Amniotic stem cell (primary cell): Measurements from ENCODE around the gene YTHDC2.
"Not testable (repeated sequence)": the region's sequence is repeated elsewhere in the genome, so short reads cannot be mapped to it uniquely, and the experiment has no call there.

Source experiments
- DNase-seq: peaks from one replicate; lab custom pipeline; 2025; lab: John Stamatoyannopoulos, UW

YTHDC2 gene

GRCh38 chr5:113520429-113520828 is 6.9 kb downstream of the YTHDC2 start:
- no peak for DNase-seq

- DNase-seq: no peak
Observed at GRCh38 chr5:113520899-113521298, 7.4 kb downstream of the YTHDC2 start.

DNA sequence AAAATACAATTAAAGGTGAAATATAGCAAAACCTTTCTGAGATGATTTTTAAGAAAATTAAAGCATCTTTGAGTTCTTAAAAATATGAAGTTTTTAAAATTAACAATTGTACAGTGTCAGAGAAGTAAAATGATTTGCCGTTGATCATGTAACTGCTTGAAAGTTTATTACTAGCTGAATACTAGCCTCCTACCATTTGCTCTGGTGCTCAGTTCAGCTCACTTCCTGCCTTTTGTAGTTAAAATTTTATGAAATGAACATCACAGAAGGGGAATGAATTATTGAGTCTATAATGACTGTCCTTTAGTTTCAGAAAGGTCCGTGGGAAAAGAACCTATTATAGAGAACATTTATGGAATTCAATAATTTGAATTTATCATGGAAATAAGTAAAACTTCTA is 9.7 kb downstream of the YTHDC2 start:
- no peak for DNase-seq

DNA sequence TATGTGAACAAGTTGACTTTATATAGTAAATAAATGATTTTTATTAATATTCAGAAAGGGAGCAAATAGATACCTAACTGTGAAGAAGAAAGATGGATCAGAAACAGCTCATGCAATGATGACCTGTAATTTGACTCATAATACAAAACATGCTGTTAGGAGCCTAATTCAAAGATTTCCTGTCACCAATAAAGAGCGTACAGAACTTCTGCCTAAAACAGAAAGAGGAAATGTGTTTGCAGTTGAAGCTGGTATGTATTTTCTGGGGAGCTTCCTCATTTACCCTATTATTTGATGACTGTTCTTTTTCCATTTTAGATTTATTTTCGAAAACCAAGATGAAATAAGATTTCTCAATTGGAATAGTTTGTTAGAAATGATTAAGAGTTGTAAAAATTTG is 11.4 kb downstream of the YTHDC2 start:
- DNase-seq: no peak

DNA sequence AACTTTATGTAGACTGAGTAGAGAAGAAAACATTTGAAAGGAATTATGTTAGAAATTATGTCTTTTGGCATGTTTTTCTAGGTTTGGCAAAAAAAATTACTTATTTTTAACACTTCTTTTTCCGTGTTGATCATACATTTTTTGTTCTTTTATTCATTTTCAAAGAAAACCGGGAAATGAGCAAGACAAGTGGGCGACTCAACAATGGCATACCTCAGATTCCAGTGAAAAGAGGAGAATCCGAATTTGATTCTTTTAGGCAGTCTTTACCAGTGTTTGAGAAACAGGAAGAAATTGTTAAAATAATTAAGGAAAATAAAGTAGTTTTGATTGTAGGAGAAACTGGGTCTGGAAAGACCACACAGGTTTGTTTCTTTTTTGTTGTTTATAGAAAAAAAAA is 12.9 kb downstream of the YTHDC2 start:
- no peak for DNase-seq

- no peak for DNase-seq
Observed at GRCh38 chr5:113527746-113528145, 14.3 kb downstream of the YTHDC2 start.

DNA sequence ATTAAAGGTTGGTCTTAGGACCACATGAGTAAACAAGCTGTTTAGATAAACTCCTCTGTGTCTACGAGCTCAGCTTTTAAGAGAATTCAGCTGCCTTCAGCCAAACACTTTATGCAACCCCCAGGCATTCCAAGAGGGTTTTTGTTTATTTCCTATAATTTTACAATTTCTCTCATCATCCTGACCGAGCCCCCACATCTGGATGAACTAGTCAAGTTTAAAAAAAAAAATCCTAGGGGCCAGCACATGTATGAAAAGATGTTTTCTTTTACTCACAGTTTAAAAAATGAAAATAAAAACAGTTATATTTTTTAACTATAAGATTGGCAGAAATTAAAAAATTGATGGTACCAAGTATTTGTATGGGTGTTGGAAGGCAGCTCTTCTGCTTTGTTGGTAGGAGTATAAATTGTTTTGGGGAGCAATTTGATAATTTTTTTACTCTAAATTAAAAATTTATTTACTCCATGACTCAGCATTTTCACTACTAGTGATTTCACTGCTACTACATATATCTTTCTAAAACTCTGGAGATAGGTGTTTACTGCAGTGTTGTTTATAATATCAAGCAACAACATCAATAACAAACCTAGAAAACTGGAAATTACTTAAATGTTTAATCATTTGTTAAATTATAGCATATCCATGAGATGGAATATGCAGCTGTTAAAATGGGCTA is 18.1 kb downstream of the YTHDC2 start:
- DNase-seq: no peak

DNA sequence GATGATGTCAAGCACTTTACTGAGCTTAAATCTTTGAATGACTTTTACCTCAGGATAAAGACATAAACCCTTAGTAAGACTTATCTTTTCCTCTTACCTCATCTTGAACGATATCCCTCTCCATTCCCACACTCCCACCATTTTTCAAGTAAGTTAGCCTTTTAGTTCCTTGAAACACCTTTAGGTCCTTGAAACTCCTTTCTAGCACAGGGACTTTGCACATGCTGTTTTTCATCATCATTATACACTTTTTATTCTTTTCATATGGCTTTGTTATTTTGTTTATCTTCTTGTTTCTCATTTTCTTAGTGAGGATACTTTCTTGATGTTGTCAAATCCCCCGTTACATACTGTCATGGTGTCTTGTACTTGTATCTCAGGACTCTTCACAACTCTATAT is 24.8 kb downstream of the YTHDC2 start:
- no peak for DNase-seq

- DNase-seq: peak; percentile 3
Observed at GRCh38 chr5:113546703-113547183, 33.2 kb downstream of the YTHDC2 start.

- DNase-seq: no peak
Observed at GRCh38 chr5:113548396-113548795, 34.9 kb downstream of the YTHDC2 start.

DNA sequence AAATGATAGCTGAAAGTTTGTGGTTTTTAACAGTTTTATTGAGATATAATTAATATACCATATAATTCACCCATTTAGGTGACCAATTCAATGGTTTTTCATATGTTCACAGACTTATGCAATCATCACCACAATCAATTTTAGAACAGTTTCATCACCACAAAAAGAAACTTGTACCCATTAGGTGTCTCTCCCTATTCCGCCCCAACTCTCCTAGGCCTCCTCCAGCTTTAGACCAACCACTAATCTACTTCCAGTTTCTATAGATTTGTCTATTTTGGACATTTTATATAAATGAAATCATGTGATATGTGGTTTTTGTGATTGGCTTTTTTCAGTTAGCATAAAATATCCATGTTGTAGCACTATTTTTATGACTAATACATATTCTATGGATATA is 38.6 kb downstream of the YTHDC2 start:
- DNase-seq: no peak

GRCh38 chr5:113552620-113553019 is 39.1 kb downstream of the YTHDC2 start:
- no peak for DNase-seq

DNA sequence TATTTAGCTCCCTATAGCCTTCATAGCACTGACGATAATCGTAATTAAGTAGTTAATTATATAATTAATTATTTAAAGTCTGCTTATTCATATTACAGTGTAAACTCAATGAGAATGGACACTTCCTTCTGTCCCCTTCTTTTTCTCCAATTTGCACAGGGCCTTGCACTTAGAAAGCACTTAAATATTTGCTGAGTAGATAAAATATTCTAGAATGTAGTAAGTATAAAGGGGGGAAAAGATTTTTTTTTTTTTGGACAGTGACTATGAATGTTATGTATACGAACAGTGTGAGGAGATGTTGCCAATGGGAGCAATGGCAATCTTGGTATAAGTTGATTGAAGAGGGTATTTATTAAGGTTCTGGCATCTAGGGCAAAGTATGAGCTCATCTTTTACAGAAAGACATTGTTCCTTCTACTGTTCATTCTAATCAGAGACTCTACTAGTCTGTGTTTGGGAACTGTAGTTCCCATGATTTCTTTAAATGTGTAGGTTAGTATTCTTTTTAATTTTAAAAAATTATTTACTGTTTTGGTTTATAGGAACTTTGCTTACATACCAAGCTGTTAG is 49.4 kb downstream of the YTHDC2 start:
- no peak for DNase-seq

- DNase-seq: no peak
Observed at GRCh38 chr5:113569396-113569795, 55.9 kb downstream of the YTHDC2 start.

DNA sequence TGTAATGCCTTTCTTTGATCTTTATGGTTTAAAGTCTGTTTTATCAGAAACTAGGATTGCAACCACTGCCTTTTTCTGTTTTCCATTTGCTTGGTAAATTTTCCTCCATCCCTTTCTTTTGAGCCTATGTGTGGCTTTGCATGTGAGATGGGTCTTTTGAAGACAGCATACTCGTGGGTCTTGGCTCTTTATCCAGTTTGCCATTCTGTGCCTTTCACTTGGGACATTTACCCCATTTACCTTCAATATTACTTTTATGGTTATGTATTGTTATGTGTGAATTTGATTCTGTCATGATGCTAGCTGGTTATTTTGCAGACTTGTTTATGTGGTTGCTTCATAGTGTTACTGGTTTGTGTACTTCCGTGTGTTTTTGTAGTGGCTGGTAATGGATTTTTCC is 59.2 kb downstream of the YTHDC2 start:
- DNase-seq: no peak

DNA sequence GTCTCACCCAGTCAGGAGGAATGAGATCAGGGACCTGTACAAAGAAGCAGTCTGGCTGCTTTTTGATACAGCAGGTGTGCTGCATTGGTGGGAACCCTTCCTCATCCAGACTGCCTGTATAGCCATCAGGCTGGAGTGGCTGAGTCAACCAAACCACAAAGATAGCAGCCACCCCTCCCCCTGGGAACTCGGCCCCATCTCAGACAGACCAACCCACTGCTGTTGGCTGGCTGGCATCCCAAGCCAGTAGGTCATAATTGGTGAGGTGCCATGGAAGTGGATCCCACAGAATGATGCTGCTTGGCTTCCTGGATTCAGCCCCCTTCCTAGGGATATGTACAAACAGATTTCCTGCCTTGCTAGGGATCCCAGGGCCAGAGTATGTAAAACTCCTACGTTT is 60.9 kb downstream of the YTHDC2 start:
- no peak for DNase-seq

DNA sequence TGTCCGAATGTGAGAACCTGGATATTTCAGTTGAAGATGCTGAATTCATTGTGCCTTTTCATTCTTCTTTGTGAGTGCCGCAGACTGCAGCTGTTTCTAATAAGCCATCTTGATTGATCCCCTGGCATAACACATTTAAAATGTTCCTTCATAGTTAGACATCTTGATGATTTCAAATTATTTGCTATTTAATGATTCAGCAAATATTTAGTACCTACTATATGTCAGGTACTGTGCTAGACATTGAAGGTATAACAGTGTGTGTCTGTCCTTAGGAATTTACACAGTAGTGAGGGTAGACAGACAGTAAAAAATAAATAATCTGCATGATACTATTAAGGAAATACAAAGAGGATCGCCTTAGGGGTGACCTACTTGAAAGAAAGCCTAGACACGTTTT is 61.6 kb downstream of the YTHDC2 start:
- no peak for DNase-seq

GRCh38 chr5:113578091-113578490 is 64.6 kb downstream of the YTHDC2 start:
- no peak for DNase-seq

DNA sequence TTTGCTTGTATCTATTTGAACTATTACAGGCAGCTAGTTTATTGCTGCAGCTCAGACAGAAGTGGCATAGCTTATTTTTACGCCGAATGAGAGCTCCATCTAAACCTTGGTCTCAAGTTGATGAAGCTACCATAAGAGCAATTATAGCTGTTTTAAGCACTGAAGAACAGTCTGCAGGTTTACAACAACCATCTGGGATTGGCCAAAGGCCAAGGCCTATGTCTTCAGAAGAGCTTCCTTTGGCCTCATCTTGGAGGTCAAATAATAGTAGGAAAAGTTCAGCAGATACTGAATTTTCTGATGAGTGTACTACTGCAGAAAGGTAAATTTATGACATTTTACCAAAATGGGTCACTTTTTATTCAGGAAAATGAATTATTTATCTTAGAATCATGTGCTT is 67.9 kb downstream of the YTHDC2 start:
- no peak for DNase-seq

DNA sequence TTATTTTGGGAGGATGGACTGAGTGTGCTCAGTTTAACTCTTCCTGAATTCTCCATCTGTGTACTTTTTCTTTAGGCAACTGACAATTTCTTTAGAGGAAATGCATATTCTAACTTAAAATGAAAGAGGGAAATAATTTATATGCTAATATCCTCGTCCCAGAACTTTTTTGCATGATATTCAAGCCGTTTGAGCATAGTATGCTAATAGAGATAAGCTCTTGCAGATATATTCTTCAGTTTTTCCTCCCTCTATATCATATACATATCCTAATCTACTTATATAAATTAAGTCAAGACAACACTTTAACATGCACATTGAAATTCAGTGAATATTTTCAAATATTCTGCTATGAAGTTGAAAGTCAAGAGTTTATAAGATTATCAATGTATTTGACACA is 84.7 kb downstream of the YTHDC2 start:
- no peak for DNase-seq

DNA sequence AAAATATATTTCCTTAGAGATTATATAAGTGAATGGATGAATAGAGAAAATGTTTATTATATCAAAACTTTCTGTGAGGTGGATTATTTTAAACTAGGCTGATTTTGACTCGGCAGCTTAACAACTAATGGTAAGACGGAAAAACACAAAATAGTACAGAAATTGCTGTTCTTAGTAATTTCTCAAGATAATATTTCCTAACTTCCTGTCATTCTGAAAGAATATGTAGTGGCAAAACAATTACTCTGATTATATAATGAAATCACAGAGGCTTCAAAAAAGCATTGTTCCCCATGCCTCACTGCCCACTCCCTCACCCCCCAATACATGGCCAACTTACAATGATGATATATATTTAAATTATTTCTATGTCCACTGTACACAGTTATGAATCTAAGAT is 85.4 kb downstream of the YTHDC2 start:
- no peak for DNase-seq

DNA sequence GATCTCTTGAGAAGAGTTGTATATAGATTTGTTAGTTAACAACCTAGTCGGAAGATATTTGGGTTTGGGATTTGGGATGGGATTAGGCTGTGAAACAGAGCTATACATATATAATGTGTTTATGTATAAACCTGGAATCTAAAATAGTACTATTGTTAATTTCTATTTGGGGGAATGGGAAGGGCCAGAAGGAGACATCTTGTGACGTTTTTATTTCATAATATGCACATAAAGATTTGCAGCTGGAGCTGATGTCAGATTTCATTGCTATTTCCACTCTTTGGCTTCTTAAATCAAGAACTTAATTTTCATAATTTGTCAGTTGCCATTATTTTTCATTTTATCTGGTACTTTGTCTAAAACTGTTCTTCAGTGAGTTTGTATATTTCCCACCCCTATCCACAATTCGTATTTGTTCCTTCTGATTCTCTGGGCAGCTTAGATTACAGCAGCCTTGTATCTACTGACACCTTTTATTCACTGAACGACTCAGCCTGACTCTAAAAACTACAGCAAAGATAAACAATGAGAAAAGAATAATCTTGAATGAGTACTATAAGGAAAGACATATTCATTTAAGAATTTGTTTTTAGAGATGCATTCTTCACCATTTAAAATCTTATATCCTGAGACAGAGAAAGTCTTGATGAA is 86.9 kb downstream of the YTHDC2 start:
- no peak for DNase-seq

DNA sequence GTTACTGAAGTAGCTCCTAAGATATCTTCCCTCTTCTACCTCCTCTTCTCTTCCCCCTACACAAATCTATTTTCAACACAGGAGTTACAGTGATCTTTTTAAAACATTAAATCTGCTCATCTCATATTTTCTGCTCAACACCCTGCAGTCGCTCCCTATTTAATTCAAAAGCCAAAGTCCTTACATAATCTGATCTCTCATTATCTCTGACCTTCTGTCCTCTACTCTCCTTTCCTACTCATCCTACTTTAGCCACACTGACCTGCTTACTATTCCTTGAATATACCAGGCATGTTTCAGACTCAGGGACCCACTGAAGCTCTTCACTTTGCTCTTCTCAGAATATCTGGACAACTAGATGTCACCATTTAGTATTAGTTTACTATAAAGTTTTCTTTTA is 87.9 kb downstream of the YTHDC2 start:
- DNase-seq: no peak

DNA sequence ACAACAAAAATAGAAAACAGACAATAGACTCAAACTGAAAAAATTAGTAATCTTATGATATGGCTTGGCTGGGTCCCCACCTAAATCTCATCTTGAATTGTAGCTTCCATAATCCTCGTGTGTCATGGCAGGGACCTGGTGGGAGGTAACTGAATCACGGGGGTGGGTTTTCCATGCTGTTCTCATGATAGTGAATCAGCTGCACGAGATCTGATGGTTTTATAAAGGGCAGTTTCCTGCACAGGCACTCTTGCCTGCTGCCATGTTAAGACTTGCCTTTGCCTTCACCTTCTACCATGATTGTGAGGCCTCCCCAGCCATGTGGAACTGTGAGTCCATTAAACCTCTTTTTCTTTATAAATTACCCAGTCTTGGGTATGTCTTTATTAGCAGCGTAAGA is 89.8 kb downstream of the YTHDC2 start:
- not testable (repeated sequence) for DNase-seq
